Chondrocyte (in vitro differentiated cells): ENCODE measurements around the gene NFIX. TPM values are rescaled to one million over a fixed set of nuclear protein-coding genes. Genes with fewer than 3 reads are reported as not detected.

Source experiments
- DNase-seq: peaks from one replicate; pipeline ENCODE4 v3.0.0; 2021; ENCODE audit warnings: mixed read lengths, low spot score
- H3K27ac Mint-ChIP-seq: one replicate; pipeline ENCODE4 v1.8.0; 2021; ENCODE audit warnings: mild to moderate bottlenecking, moderate library complexity, mixed read lengths; ENCODE audit not compliant: unreplicated experiment
- H3K27me3 Mint-ChIP-seq: 2 replicates; pipeline ENCODE4 v1.8.0; 2021; ENCODE audit warnings: low read depth, mixed read lengths
- H3K36me3 Mint-ChIP-seq: 2 replicates; pipeline ENCODE4 v1.8.0; 2021; ENCODE audit warnings: low read depth, mixed read lengths
- H3K4me1 Mint-ChIP-seq: 2 replicates; pipeline ENCODE4 v1.8.0; 2021; ENCODE audit warnings: low read depth, mild to moderate bottlenecking, mixed read lengths
- H3K4me3 Mint-ChIP-seq: one replicate; pipeline ENCODE4 v1.8.0; 2021; ENCODE audit warnings: mild to moderate bottlenecking, moderate library complexity, mixed read lengths; ENCODE audit not compliant: unreplicated experiment
- H3K9me3 Mint-ChIP-seq: 2 replicates; pipeline ENCODE4 v1.8.0; 2021; ENCODE audit warnings: low read depth, mixed read lengths
- long read RNA-seq: library from polyadenylated mRNA; stranded (forward); transcript quantifications from one replicate; pipeline ENCODE4 v2.0.0, GENCODE V29; 2021
- total RNA-seq: library from RNA; stranded (reverse); gene quantifications from 3 replicates; pipeline ENCODE4 v1.2.1, GENCODE V29; 2021
- TF ChIP-seq, protein P1 (sequence below): fragments of 200-600 bp; sonication (generic); IDR thresholded peaks from 2 replicates; pipeline ENCODE4 v1.5.0; 2021; ENCODE audit warnings: antibody characterized with exemption, mild to moderate bottlenecking, moderate library complexity

NFIX gene
- total RNA-seq = 95.4 to 117 TPM (median 98.9 TPM) in 3 replicates
- long read RNA-seq, partial matches to known transcripts = 1 of 5 reads
- long read RNA-seq, other reads (novel, unspliced or antisense) = 4 of 5 reads

DNA sequence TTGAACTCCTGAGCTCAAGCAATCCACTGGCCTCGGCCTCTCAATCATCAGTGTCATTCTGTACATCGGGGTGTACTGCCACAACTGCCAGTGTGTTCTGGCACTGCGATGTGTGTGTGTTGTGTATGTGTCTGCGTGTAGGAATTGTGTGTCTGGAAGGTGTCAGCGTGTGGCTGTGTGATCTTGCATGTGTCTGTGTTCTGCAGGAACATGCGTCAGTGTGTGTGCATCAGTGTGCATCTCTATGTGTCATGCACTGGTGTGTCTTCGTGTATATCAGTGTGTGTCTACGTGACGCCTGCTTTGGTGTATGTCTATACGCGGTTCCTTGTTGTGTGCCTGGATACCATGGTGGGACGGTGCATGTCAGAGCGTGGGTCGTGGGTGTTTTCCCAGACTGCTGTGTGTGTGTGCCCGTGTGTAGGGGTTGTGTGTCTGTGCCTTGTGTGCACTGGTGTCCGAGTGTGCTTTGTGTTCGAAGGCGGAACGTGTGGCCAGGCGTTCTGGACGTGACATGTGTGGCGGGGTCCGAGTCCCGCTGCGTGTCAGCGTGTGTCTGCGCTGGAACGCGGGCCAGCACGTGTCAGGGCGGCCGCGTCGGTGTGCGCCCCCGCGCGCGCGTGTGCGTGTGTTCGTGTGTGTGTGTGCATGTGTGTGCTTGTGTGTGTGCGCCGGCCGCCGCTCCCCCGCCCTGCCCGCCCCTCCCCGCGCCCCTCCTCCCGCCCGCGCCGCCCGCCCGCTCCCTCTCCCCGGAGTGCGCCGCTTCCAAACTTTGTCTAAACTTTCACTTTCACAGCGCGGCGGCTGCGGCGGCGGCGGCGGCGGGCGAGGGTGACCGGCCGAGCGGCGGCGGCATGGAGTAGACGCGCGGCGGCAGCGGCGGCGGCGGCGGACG, at the start of gene NFIX:
NFIX (plus strand) TSS at position 775 of the 895 bp plus-strand sequence. CDS start 363 bp downstream, outside the sequence.
- no peaks in the 10 kb centered on the region for H3K9me3 Mint-ChIP-seq
- peak within 1 kb of the TSS; percentile 87 for H3K27ac Mint-ChIP-seq
- H3K27me3 Mint-ChIP-seq = no peaks in the 10 kb centered on the region
- DNase-seq = no peak
- TF ChIP-seq, protein P1, sequence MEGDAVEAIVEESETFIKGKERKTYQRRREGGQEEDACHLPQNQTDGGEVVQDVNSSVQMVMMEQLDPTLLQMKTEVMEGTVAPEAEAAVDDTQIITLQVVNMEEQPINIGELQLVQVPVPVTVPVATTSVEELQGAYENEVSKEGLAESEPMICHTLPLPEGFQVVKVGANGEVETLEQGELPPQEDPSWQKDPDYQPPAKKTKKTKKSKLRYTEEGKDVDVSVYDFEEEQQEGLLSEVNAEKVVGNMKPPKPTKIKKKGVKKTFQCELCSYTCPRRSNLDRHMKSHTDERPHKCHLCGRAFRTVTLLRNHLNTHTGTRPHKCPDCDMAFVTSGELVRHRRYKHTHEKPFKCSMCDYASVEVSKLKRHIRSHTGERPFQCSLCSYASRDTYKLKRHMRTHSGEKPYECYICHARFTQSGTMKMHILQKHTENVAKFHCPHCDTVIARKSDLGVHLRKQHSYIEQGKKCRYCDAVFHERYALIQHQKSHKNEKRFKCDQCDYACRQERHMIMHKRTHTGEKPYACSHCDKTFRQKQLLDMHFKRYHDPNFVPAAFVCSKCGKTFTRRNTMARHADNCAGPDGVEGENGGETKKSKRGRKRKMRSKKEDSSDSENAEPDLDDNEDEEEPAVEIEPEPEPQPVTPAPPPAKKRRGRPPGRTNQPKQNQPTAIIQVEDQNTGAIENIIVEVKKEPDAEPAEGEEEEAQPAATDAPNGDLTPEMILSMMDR = peak; percentile 19
- H3K36me3 Mint-ChIP-seq = peaks cover 8% of the 10 kb centered on the region
- peak within 1 kb of the TSS; percentile 96 for H3K4me3 Mint-ChIP-seq
- peaks cover 23% of the 10 kb centered on the region for H3K4me1 Mint-ChIP-seq

DNA sequence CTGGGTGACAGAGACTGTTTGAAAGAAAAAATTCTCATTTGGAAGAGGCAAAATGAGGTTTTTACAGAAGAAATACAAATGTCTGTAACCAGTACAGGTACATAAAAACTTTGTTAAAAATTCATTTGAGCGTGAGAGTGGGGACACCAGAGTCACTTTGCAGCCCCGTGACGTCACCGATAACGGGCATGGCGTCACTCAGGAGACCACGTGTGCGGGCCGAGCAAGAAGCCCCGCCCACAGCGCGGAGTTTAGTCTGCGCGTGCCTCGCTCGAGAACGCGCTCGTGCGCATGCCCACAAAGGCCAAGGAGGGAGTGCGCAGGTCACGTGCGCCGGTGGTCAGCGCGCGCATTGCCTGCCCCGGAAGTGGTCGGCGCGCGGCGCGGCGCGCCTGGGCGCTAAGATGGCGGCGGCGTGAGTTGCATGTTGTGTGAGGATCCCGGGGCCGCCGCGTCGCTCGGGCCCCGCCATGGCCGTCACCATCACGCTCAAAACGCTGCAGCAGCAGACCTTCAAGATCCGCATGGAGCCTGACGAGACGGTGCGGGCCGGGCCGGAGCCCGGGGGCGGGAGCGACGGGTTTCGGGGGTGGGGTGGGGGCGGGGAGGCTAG, 49.7 kb upstream of the NFIX start, which contains the start of gene RAD23A:
RAD23A (plus strand) TSS at position 384 of the 613 bp plus-strand sequence; CDS start at position 471, 87 bp downstream.
- H3K27me3 Mint-ChIP-seq = no peaks in the 10 kb centered on the region
- peak; percentile 98 for DNase-seq
- peaks cover 56% of the 10 kb centered on the region for H3K4me1 Mint-ChIP-seq
- peaks cover 32% of the 10 kb centered on the region for H3K36me3 Mint-ChIP-seq
- TF ChIP-seq, protein P1 = no peak
- H3K9me3 Mint-ChIP-seq = no peaks in the 10 kb centered on the region
- peak within 1 kb of the TSS; percentile 83 for H3K4me3 Mint-ChIP-seq
- peak within 1 kb of the TSS; percentile 98 for H3K27ac Mint-ChIP-seq

DNA sequence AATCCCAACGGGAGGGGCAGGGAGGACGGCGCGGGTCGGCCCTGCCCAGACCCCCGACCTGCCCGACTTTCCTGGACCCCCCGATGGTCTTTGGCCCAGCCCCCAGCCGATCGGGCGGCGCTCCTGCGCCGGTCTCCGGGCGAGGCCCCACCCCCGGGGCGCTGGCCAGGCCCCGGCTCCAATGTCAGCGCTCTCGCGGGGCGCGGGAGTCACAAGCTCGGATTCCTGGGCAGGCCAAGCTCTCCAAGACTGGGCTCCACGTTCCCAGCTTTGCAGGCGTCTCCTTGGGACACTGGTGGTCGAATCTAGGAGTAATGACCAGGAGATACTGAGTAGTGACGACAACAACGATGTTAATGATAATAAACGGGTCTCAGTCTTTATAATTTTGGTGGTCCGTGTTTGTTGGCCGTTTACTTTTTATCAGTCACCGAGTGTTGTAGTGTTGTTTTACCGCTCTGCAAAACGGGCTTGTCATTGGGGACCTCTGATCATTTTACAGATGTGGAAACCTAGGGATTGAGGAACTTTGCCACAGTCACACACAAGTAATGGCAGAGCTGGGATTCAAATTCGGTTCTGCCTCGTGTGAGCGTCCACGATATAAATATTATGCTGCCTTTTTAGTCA, 49.1 kb upstream of the NFIX start:
- Mint-ChIP-seq H3K9me3 (no peaks in the 10 kb centered on the region), H3K27ac (peak overlapping the region; percentile 95), H3K4me3 (peak overlapping the region; percentile 83), H3K4me1 (peaks cover 54% of the 10 kb centered on the region), H3K36me3 (peaks cover 30% of the 10 kb centered on the region), H3K27me3 (no peaks in the 10 kb centered on the region)
- DNase-seq = no peak
- TF ChIP-seq, protein P1 = no peak

DNA sequence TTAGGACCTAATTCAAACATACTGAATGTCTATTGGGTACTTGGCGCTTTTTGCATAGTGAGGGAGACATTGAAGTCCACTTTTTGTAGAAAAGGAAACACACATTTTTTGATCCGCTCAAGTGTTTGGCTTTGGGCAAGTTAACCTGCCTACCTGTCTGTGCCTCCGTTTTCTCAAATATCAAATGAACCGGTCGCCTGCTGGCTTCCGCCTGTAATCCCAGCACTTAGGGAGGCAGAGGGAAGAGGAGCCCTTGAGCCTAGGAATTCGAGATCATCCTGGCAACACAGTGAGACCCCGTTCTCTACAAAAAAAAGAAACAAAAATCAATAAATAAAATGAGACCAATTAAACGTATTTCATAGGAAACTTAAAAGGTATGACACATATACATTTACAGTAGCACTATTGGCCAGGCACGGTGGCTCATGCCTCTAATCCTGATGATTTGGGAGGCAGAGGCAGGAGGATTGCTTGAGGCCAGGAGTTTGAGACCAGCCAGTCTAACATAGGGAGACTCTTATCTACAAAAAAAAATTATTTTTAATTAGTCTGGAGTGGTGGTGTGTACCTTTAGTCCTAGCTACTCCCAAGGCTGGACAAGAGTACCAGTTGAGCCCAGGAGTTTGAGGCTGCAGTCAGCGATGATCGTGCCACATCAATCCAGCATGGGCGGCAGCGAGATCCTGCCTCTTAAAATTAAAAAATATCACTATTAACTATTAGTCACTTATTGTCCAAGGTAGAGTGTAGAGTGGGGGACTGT, 48.4 kb upstream of the NFIX start:
- TF ChIP-seq, protein P1 = no peak
- peaks cover 55% of the 10 kb centered on the region for H3K4me1 Mint-ChIP-seq
- H3K27ac Mint-ChIP-seq = peak overlapping the region; percentile 95
- DNase-seq = no peak
- H3K27me3 Mint-ChIP-seq = no peaks in the 10 kb centered on the region
- H3K4me3 Mint-ChIP-seq = peak overlapping the region; percentile 83
- no peaks in the 10 kb centered on the region for H3K9me3 Mint-ChIP-seq
- H3K36me3 Mint-ChIP-seq = peaks cover 35% of the 10 kb centered on the region
